GM21381 (cell line): Measurements from ENCODE around the gene CLK2.
"Not testable (repeated sequence)": the region's sequence is repeated elsewhere in the genome, so short reads cannot be mapped to it uniquely, and the experiment has no call there.

Source experiments
- ATAC-seq: cut with Tn5 transposase; IDR thresholded peaks from one replicate; pipeline ENCODE4 v1.9.1; 2021; ENCODE audit warnings: mild to moderate bottlenecking, moderate library complexity; ENCODE audit not compliant: unreplicated experiment

Gene CLK2

DNA sequence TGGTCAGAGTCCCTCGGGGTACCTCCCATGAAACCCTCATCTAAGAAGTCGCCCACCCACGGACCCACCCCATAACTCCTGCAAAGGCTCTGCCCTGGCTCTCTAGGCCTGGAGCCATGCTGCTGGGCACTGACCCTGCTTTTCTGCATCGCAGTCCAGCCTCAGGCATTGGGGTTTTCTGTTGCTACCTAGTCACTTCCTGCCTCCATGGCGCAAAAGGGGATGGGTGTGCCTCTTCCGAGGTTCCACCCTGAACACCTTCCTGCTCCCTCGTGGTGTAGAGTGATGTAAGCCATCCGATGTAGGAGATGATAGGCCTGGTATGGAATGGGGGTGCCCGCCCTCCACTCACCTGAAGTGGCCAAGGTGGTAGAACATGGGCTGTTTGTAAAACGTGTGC lies 58.6 kb downstream of the CLK2 start:
- ATAC-seq, result not testable (repeated sequence)
